HEK293 (cell line): ENCODE measurements around the gene BAK1.

Source experiments
- ATF2 ChIP-seq: fragments of 450-650 bp; formaldehyde crosslinking; IDR thresholded peaks from 2 replicates; pipeline ENCODE4 v1.5.1; 2016; ENCODE audit warnings: missing biosample characterization, missing genetic modification characterization, low read depth
- BCL11B ChIP-seq: fragments of 450-650 bp; formaldehyde crosslinking; IDR thresholded peaks from 2 replicates; pipeline ENCODE4 v1.5.1; 2016; ENCODE audit warnings: low read depth, missing biosample characterization, missing genetic modification characterization
- CTCF ChIP-seq: fragments of 450-650 bp; formaldehyde crosslinking; IDR thresholded peaks from 2 replicates; pipeline ENCODE4 v1.5.1; 2016; ENCODE audit warnings: missing biosample characterization, missing genetic modification characterization
- HOXA7 ChIP-seq: sonication (generic); formaldehyde crosslinking; IDR thresholded peaks from 2 replicates; pipeline ENCODE4 v1.8.1; 2022; ENCODE audit warnings: missing genetic modification reagents, borderline replicate concordance
- MZF1 ChIP-seq: fragments of 450-650 bp; formaldehyde crosslinking; IDR thresholded peaks from 2 replicates; pipeline ENCODE4 v1.5.1; 2017; ENCODE audit warnings: missing biosample characterization, missing genetic modification characterization, borderline replicate concordance
- REST ChIP-seq: fragments of 450-650 bp; formaldehyde crosslinking; IDR thresholded peaks from 2 replicates; pipeline ENCODE4 v1.5.1; 2016; ENCODE audit warnings: missing biosample characterization, missing genetic modification characterization
- YY1 ChIP-seq: fragments of 450-650 bp; formaldehyde crosslinking; IDR thresholded peaks from 2 replicates; pipeline ENCODE4 v1.5.1; 2018; ENCODE audit warnings: missing biosample characterization, missing genetic modification characterization
- ZBTB1 ChIP-seq: fragments of 450-650 bp; formaldehyde crosslinking; IDR thresholded peaks from 2 replicates; pipeline ENCODE4 v1.5.1; 2016; ENCODE audit warnings: missing biosample characterization, missing genetic modification characterization
- ZBTB26 ChIP-seq: fragments of 450-650 bp; formaldehyde crosslinking; optimal IDR thresholded peaks from 2 replicates; pipeline ENCODE3; 2016; ENCODE audit warnings: missing biosample characterization, mild to moderate bottlenecking, missing genetic modification characterization
- ZBTB44 ChIP-seq: fragments of 450-650 bp; IDR thresholded peaks from 2 replicates; pipeline ENCODE4 v1.5.1; 2018; ENCODE audit warnings: missing biosample characterization, mild to moderate bottlenecking, missing genetic modification characterization
- ZNF148 ChIP-seq: fragments of 450-650 bp; formaldehyde crosslinking; IDR thresholded peaks from 2 replicates; pipeline ENCODE4 v1.5.0; 2017; ENCODE audit warnings: missing biosample characterization, missing genetic modification characterization, borderline replicate concordance
- ZNF274 ChIP-seq, 2 experiments: fragments of 200-500 bp in 1 of 2; fragments of 450-650 bp in 1 of 2; sonication (Bioruptor generic) in 1 of 2; formaldehyde crosslinking in 1 of 2; IDR thresholded peaks; 2 replicates each; pipeline versions ENCODE4 v1.5.1 to v1.6.1; 2014 to 2016; ENCODE audit warnings: borderline replicate concordance in 1 of 2, inconsistent platforms in 1 of 2, low read length in 1 of 2, missing biosample characterization in 1 of 2, missing genetic modification characterization in 1 of 2
- ZNF423 ChIP-seq: fragments of 450-650 bp; formaldehyde crosslinking; IDR thresholded peaks from 2 replicates; pipeline ENCODE4 v1.5.1; 2016; ENCODE audit warnings: missing biosample characterization, missing genetic modification characterization
- ZNF777 ChIP-seq: fragments of 450-650 bp; formaldehyde crosslinking; IDR thresholded peaks from 2 replicates; pipeline ENCODE4 v1.5.1; 2017; ENCODE audit warnings: missing biosample characterization, missing genetic modification characterization, borderline replicate concordance

- TF ChIP-seq CTCF (tag by site-specific recombination) (no peak), ZBTB26 (tag by site-specific recombination) (no peak), ATF2 (tag by site-specific recombination) (no peak), ZNF423 (no peak), BCL11B (tag by site-specific recombination) (no peak), ZBTB1 (tag by site-specific recombination) (no peak), REST (tag by site-specific recombination) (no peak), ZNF148 (tag by site-specific recombination) (no peak), ZNF274 (IDR thresholded peaks at IDR 0.05; ENCODE audit: low read length) (no peak), ZNF274 (tag by site-specific recombination; IDR thresholded peaks at IDR 0.05; ENCODE audit: borderline replicate concordance) (no peak), ZBTB44 (no peak), HOXA7 (no peak), YY1 (tag by site-specific recombination) (no peak), ZNF777 (tag by site-specific recombination) (no peak), MZF1 (no peak)
These were observed 43.9 kb upstream of the BAK1 start for GRCh38 chr6:33623895-33624381.
